Motor neuron (in vitro differentiated cells): ENCODE data around the gene CDY2A. TPM values are rescaled to one million over a fixed set of nuclear protein-coding genes. Genes with fewer than 3 reads are reported as not detected.
"Not testable (repeated sequence)": the region's sequence is repeated elsewhere in the genome, so short reads cannot be mapped to it uniquely, and the experiment has no call there.

Experiments
- ATAC-seq, 8 experiments: fragments of 200-7000 bp; cut with Tn5 transposase; replicated peaks in 6 of 8; 2 replicates each; pipeline ENCODE4 v1.8.0; 2021; ENCODE audit warnings: mild to moderate bottlenecking in 8 of 8, moderate library complexity in 8 of 8
- H3K27ac ChIP-seq, 2 donors: fragments of 250-450 bp; sonication (Bioruptor Pico); 2 replicates each; pipeline ENCODE4 v1.9.0; 2021; ENCODE audit warnings: antibody characterized with exemption in 2 of 2, mild to moderate bottlenecking in 2 of 2, moderate library complexity in 1 of 2
- H3K4me1 ChIP-seq, 2 donors: fragments of 250-450 bp; sonication (Bioruptor Pico); replicated peaks in 1 of 2; 2 replicates each; pipeline ENCODE4 v1.6.1; 2021; ENCODE audit warnings: antibody characterized with exemption in 2 of 2, mild to moderate bottlenecking in 2 of 2, moderate library complexity in 1 of 2
- H3K4me3 ChIP-seq, 5 donors: fragments of 250-450 bp; sonication (Bioruptor Pico); 2 replicates each; pipeline ENCODE4 v1.9.0; 2021; ENCODE audit warnings: antibody characterized with exemption in 5 of 5, mild to moderate bottlenecking in 5 of 5, moderate library complexity in 4 of 5
- WGBS, 10 experiments: fragments of 450-650 bp; shearing (Covaris generic); methylation state at CpG; one replicate each; pipeline ENCODE4 v1.0.0; 2022; 5-methylcytosine and 5-hydroxymethylcytosine counted together
- in situ Hi-C, 9 experiments: fragments of 400-800 bp; cut with MboI; loops; one replicate each; pipeline ENCODE4 v1.15.0; 2021; ENCODE audit warnings: low sequenced_read_pairs in 9 of 9, low pct_unique_long_range_greater_than_20kb in 2 of 9; ENCODE audit not compliant: unreplicated experiment in 9 of 9
- total RNA-seq, 8 experiments: library from RNA; unstranded; fragments of 300-600 nt; gene quantifications; 2 replicates each; pipeline versions ENCODE4 v1.2.3 to v1.2.4, GENCODE V29; 2022

The CDY2A gene, protein sequence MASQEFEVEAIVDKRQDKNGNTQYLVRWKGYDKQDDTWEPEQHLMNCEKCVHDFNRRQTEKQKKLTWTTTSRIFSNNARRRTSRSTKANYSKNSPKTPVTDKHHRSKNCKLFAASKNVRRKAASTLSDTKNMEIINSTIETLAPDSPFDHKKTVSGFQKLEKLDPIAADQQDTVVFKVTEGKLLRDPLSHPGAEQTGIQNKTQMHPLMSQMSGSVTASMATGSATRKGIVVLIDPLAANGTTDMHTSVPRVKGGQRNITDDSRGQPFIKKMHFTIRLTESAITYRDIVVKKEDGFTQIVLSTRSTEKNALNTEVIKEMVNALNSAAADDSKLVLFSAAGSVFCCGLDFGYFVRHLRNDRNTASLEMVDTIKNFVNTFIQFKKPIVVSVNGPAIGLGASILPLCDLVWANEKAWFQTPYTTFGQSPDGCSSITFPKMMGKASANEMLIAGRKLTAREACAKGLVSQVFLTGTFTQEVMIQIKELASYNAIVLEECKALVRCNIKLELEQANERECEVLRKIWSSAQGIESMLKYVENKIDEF
- total RNA-seq, result not detected

DNA sequence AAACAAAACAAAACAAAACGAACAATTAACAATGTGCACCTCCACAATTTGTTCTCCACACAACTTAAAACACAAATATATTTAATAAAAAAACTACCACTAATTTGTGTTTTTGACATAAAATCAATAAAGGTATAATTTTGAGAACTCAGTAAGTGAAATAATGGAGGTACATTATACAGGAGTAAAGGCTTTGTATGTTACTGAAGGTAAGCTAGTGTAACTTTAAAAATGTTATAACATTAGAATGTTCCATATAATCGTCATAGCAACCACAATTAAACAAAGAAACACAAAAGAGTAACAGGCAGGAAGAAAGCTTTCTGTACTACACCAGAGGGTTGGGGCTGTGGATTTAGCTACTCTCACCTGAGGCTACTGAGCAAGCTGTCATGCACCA is at the start of gene CDY2A:
Gene CDY2A, plus strand, starts transcription at position 301 of the 400 bp plus-strand sequence. CDS start 328 bp downstream, outside the sequence.
- ATAC-seq, H3K4me1 ChIP-seq, in situ Hi-C loops, H3K27ac ChIP-seq, H3K4me3 ChIP-seq: not testable (repeated sequence)
- no CpG with 5 or more reads among the region's 2 CpGs for WGBS, 10 experiments

DNA sequence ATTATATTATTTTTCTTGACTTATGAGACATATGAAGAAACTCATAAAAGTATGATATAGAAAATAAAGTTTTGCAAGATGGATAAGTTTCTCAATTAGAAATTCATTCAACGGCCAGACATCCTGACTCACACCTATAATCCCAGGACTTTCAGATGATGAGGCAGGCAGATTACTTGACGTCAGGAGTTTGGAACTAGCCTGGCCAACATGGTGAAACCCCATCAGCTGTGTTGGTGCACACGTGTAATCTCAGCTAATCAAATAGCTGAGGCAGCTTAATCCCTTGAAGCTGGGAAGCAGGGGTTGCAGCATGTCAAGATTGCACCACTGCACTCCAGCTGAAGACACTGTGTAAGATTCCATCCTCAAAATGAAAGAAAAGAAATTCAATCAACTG is 28.0 kb upstream of the CDY2A start:
- no CpG with 5 or more reads among the region's 3 CpGs for WGBS, 10 experiments
- H3K4me3 ChIP-seq, ATAC-seq, H3K4me1 ChIP-seq, H3K27ac ChIP-seq, in situ Hi-C loops: not testable (repeated sequence)

DNA sequence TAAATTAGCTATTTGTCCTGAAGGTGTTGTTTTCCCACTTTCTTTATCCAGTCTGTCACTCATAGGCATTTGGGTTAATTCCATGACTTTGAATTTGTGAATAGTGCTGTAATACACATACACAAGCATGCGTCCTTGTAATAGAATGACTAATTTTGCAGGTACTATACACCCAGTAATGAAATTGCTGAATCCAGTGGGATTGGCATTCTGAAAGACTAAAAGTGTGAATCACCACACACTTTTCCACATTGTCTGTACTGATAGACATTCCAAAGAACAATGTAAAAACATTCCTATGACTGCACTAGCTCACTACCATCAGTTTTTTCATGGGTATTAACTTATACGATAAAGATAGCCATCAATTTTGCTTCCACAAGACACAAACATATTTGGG is 27.3 kb upstream of the CDY2A start:
- H3K4me3 ChIP-seq, ATAC-seq, H3K27ac ChIP-seq, in situ Hi-C loops, H3K4me1 ChIP-seq: not testable (repeated sequence)
- WGBS, 10 experiments, result no CpG with 5 or more reads among the region's 2 CpGs

DNA sequence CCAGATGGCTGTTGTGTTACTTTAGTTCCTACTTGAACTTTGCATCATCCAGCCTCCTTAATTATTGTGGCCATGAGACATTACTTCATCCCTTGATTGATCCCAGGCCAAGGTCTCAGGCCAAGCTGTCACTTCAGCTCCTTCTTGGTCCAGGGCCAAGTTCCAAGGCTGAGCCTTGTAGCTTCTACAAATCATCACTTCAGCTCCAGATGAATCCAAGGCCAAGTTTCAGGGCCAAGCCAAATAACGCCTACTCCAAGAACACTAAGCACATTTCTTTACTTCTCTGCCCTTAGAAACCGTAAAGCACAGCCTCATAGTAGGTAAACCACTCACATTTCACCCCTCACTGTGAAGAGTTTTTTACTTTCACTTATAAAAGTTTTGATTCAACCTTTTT is 1.7 kb upstream of the CDY2A start:
- in situ Hi-C loops, H3K4me1 ChIP-seq, ATAC-seq, H3K27ac ChIP-seq, H3K4me3 ChIP-seq: not testable (repeated sequence)
- no CpG with 5 or more reads among the region's 2 CpGs for WGBS, 10 experiments

DNA sequence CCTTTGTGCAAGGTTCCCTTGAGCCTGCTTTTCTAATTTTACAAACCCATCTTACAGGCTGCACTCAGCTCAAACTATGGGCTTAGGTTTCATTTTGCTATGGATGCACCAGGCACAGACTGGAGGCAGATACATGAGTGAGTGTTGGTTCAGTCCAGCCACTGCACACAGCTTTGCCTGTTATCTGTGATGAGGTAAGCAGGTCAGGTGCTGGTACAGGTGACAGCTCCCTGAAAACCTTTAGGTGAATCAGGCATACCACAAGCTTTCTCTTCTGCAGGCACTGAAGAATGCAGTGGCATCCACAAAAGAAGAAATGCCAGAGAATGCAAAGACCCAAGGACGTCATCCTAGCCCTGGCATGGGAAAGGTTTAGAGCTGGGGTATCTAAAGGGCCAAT is 3.3 kb downstream of the CDY2A start:
- no CpG with 5 or more reads among the region's 1 CpG for WGBS, 10 experiments
- H3K27ac ChIP-seq, ATAC-seq, H3K4me1 ChIP-seq, in situ Hi-C loops, H3K4me3 ChIP-seq: not testable (repeated sequence)

DNA sequence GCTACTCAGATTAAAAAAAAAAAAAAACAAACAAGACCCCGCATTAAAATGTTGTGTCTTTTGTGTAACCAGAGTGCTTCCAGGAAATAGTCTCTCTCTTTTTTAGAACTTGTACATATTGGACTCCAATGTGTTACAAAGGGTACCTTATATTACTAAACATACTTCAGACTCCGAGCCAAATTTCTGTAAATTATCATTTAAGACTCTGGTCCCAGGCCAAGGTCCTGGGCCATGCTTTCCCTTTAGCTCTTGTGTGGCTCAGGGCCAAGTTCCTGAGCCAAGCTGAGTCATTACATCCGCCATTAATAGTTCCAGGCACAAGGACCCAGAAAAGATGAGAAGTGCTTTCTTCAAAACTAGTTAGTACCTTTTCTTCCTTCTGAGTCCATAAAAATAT is 4.6 kb downstream of the CDY2A start:
- in situ Hi-C loops, H3K27ac ChIP-seq, ATAC-seq, H3K4me3 ChIP-seq, H3K4me1 ChIP-seq: not testable (repeated sequence)
- WGBS, 10 experiments, result no CpG with 5 or more reads among the region's 3 CpGs

DNA sequence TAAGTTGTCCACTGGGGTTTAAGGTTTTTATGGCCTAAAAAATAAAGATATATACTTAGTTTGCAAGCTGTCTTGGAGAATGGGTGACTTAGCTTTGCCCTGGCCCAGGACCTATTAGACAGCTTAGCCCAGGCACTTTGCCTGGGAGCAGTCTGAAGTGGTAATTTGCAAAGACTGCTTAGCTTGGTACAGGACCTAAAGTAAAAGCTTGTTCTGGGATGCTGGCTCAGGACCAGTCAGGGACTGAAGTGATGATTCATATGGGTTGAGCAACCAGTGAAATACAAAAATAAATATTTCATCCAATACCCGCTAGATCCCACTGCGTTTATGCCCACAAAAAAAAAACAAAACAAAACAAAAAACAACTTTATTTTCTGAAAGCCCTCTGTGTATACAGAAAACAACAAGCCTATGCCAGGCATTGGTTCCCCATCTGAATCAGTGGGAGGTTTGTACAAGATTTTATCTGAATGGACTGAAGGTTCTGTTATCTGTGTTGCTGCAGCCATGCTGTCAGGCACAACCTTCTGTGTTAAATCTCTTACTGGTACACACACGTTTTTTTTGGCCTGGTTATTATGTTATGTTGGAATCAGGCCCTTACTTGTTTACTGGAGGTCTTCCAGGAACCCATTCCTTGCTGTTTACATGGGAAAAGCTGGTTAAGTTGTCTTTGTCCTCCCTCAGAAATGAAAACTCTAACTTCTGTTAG is 8.7 kb downstream of the CDY2A start:
- H3K4me1 ChIP-seq, in situ Hi-C loops, H3K27ac ChIP-seq, H3K4me3 ChIP-seq: not testable (repeated sequence)
- no CpG with 5 or more reads among the region's 3 CpGs for WGBS, 10 experiments
- peak in 1 of 8 experiments; percentile 55 for ATAC-seq

DNA sequence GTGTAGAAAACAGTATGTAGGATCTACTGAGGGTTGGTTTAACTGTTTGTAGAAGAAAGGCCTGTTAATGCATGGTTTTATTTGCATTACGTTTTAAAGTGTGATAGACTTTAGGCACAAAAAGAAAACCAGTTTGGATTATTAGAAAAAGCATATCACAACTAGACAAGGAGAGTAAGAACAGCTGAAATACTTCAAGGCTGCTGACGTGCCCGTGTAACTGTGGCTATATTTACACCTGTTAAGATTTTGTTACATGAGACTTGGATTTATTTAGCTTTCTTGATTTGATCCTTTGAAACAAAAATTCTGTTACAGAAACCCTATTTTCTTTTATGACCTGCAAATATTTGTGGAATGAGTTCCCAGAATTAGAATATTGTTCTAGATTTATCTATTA is 9.3 kb downstream of the CDY2A start:
- H3K4me1 ChIP-seq, H3K4me3 ChIP-seq, ATAC-seq, H3K27ac ChIP-seq, in situ Hi-C loops: not testable (repeated sequence)
- WGBS, 10 experiments, result no CpG with 5 or more reads among the region's 3 CpGs

DNA sequence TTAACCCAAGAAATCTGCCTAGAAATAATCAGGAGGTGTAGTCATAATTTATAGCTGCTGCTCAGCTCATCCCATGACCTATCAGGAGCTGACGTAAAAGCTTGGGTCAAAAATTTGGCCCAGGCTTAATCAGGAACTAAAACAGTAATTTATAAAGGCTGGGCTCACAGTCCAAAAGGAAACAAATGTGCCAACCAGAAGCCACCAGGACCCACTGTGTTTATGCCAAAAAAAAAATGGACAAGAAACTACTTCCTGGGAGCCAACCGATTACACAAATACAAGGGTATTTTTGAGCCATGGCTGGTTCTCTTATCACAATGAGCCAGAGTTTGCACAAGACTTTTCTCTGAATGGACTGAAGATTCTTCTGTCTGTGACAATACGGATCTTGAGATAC is 19.4 kb downstream of the CDY2A start:
- ATAC-seq, H3K27ac ChIP-seq, H3K4me3 ChIP-seq, H3K4me1 ChIP-seq, in situ Hi-C loops: not testable (repeated sequence)
- no CpG with 5 or more reads among the region's 3 CpGs for WGBS, 10 experiments

DNA sequence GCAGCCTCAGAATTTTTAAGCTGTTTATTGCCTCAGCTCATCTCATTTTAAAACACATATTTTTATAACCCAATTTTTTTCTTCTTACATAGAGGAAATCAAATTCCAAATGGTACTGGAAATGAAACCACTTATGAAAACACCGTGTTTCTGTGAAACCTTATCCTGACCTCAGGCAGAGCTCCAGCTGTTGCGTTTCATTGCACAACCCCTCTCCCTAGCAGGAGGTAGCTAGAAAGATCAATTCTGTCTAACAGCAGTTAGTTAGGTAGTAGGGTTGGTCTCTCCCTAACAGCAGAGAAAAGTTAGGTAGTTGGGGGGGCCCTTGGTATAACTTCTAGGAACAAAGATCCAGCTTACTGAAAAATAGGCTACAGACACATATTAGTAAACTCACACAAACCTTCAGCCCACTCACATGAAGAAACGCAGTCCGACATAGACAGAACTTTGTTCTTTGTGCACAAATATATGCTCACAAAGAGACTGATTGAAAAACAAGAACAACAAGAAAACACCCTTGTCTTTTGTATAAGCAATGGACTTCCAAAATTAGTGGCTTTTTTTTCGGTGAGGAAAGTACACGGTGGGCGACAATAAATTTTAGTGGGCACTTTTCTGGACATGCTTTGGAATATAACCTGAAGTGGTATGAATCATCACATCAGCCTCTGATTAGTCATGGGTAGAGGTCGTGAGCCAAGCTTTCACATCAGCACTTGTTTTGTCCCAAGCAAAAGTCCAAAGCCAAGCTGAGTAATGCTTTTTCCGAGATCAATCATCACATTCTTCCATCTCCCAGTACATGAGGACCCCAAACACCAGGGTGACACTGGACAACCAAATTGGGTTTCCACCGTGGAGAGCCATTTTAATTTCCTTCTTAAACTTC is 22.8 kb downstream of the CDY2A start:
- WGBS, 10 experiments, result no CpG with 5 or more reads among the region's 10 CpGs
- H3K4me3 ChIP-seq, in situ Hi-C loops, H3K27ac ChIP-seq, H3K4me1 ChIP-seq: not testable (repeated sequence)
- peak in 1 of 8 experiments; percentile 59 for ATAC-seq

DNA sequence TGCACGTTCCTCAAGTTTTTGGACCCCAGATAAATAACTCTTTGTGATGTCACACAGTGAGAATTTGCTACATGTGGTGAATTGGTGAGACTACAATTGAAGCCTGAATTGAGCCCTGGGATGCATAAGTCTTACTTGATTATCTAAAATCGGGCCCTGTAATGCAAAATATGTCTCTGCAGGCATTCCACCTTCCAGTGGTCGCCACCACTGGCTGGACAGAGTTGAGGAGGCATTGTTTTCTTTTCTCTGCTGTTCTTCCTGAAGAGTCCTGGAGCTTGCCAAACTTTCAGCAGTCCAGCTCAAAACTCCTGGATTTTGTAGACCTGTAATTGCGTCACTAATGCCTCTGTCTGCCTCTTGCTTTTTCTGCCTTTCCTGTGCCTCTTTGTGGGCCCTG is 23.5 kb downstream of the CDY2A start:
- H3K4me3 ChIP-seq, H3K4me1 ChIP-seq, ATAC-seq, in situ Hi-C loops, H3K27ac ChIP-seq: not testable (repeated sequence)
- no CpG with 5 or more reads among the region's 4 CpGs for WGBS, 10 experiments

DNA sequence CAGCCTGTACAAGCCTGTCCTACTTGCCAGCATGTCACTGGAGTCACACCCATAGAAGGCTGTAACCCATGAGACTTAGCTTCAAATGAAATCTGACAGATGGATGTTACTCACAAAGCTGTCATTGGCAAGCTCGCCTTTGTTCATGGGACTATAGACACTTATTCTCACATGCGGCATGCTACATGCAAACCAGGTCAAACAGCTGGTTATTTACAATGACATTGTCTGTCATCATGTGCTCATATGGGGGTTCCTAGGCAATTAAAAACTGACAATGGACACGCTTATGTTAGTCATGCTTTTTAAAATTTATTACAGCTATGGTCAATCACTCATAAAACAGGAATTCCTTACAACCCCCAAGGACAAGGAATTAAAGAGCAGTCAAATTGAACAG is 30.9 kb downstream of the CDY2A start:
- H3K4me1 ChIP-seq, ATAC-seq, H3K27ac ChIP-seq, H3K4me3 ChIP-seq, in situ Hi-C loops: not testable (repeated sequence)
- no CpG with 5 or more reads among the region's 3 CpGs for WGBS, 10 experiments

DNA sequence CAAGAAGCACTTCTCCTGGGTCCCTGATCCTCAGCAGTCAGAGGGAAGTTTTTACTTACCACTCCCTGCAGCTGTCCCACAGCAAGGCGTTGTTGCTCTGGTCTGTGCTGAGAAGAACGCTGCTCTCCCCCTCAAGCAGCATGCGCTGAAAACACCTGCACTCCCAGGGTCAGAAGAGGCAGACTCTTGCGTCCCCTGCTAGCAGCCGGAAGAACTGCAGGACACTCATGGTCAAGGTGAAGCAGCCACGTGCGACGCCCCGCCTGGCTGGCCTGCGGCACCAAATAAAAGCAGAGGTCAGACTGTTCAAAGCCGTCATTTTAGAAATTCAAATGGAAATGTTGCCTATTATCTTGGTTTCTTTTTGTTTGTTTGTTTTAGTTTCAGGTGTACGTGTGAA is 47.9 kb downstream of the CDY2A start:
- in situ Hi-C loops, H3K4me1 ChIP-seq, H3K4me3 ChIP-seq, H3K27ac ChIP-seq, ATAC-seq: not testable (repeated sequence)
- no CpG with 5 or more reads among the region's 12 CpGs for WGBS, 10 experiments
